Psoas muscle (tissue), 8 donors: Measurements from ENCODE around the gene TMEM150B. TPM values are rescaled to one million over a fixed set of nuclear protein-coding genes. Genes with fewer than 3 reads are reported as not detected.

ENCODE experiments used
- ATAC-seq, 4 donors: fragments of 200-7000 bp; cut with Tn5 transposase; one replicate each; pipeline ENCODE4 v1.9.1; 2020; ENCODE audit warnings: moderate library complexity in 3 of 4, mild to moderate bottlenecking in 2 of 4
- DNase-seq, 2 donors: peaks; one replicate each; pipeline ENCODE4 v3.0.0-alpha.2; 2020
- H3K27ac ChIP-seq: fragments of 200-600 bp; one replicate; pipeline ENCODE4 v1.8.0; 2022
- H3K27me3 ChIP-seq, 3 donors: fragments of 200-600 bp in 1 of 3; one replicate each; pipeline versions ENCODE4 v1.6.1 to v1.8.0; 2013 to 2022; ENCODE audit warnings: low read length in 2 of 3, mild to moderate bottlenecking in 2 of 3, moderate library complexity in 1 of 3; ENCODE audit not compliant: insufficient read depth in 3 of 3
- H3K36me3 ChIP-seq, 2 donors: fragments of 200-600 bp in 1 of 2; one replicate each; pipeline versions ENCODE4 v1.6.1 to v1.8.0; 2013 to 2022; ENCODE audit warnings: low read depth in 1 of 2, mild to moderate bottlenecking in 1 of 2, moderate library complexity in 1 of 2; ENCODE audit not compliant: insufficient read depth in 1 of 2
- H3K4me1 ChIP-seq: fragments of 200-600 bp; one replicate; pipeline ENCODE4 v1.8.0; 2022
- H3K4me3 ChIP-seq: fragments of 200-600 bp; one replicate; pipeline ENCODE4 v1.8.0; 2022; ENCODE audit warnings: mild to moderate bottlenecking
- H3K9me3 ChIP-seq: fragments of 200-600 bp; one replicate; pipeline ENCODE4 v1.8.0; 2022
- CTCF ChIP-seq: fragments of 200-600 bp; IDR thresholded peaks from one replicate; pipeline ENCODE4 v1.8.0; 2022; ENCODE audit warnings: antibody characterized with exemption
- WGBS, 3 donors: extraction: QIAGEN DNeasy Blood & Tissue Kit; methylation state at CpG; one replicate each; pipeline versions ENCODE4 v1.1.6 to v1.1.7; 2013; 5-methylcytosine and 5-hydroxymethylcytosine counted together
- intact Hi-C, 2 donors: fragments of 100-400 bp; cut with DNase I; formaldehyde crosslinking; loops; one replicate each; pipeline versions ENCODE4 v1.11.0 to v1.14.2; 2022
- polyA plus RNA-seq, 3 donors: library from polyadenylated mRNA; stranded (reverse); fragments of 200-250 nt; gene quantifications; one replicate each; pipeline ENCODE4 v1.2.3, GENCODE V29; 2013
- total RNA-seq, 4 donors: library from RNA; stranded (reverse); fragmentation: NEBNext Ultra II Directional in 2 of 4; extraction: Animal tissue kit (Norgen Biotek cat#: 25700) in 2 of 4; gene quantifications; one replicate each; pipeline versions ENCODE4 v1.2.1 to v1.2.4, GENCODE V29; 2021 to 2023
- donor health status: healthy with polysubstance abuse.
- donor health status: DM: no; HTN: no; CAD: no; lungs with moderate emphysema.
- donor health status: Bipolar disorder and iron deficiency.
- donor health status: healthy.
- donor health status: DM: yes; HTN: yes; CAD: no.
- donor health status: DM: no; HTN: no; CAD: no.
- donor health status: DM: no; HTN: no; CAD: no.
- donor health status: DM: yes; HTN: yes; CAD: no.

Gene TMEM150B
- total and polyA plus RNA-seq, 7 donors = 0.08 to 1.1 (median 0.38) TPM

- no peak overlapping the region for H3K27ac ChIP-seq
- no peak for DNase-seq
- peaks cover 0 to 26% of the 10 kb centered on the region in 2 donors for H3K36me3 ChIP-seq
- H3K4me3 ChIP-seq = no peak overlapping the region
- no peaks in the 10 kb centered on the region for H3K4me1 ChIP-seq
- H3K27me3 ChIP-seq = peaks cover 0 to 15% (median under 1%) of the 10 kb centered on the region in 3 donors
- no peak for TF ChIP-seq CTCF
- 77 to 79% (median 77%) methylated on average over 9 to 10 of the region's 10 CpGs for WGBS, 3 donors
- intact Hi-C loops = no loop called here
- no peaks in the 10 kb centered on the region for H3K9me3 ChIP-seq
- ATAC-seq = no peak
These were observed 22.4 kb upstream of the TMEM150B start for GRCh38 chr19:55347442-55348009.

- no peak overlapping the region for H3K27ac ChIP-seq
- intact Hi-C loops = no loop called here
- H3K4me3 ChIP-seq = no peak overlapping the region
- no peaks in the 10 kb centered on the region for H3K9me3 ChIP-seq
- H3K27me3 ChIP-seq = peaks cover 0 to 8% (median 0%) of the 10 kb centered on the region in 3 donors
- peak in 1 of 2 donors; percentile 66 for DNase-seq
- ATAC-seq = peak in 1 of 4 donors; percentile 17
- H3K4me1 ChIP-seq = no peaks in the 10 kb centered on the region
- no peak for TF ChIP-seq CTCF
- peaks cover 0 to 30% of the 10 kb centered on the region in 2 donors for H3K36me3 ChIP-seq
- WGBS, 3 donors = 83 to 86% (median 85%) methylated on average over 34 to 41 of the region's 41 CpGs
These were observed 21.7 kb upstream of the TMEM150B start for GRCh38 chr19:55346725-55347441.

GRCh38 chr19:55345818-55346724, 20.9 kb upstream of the TMEM150B start:
- Histone ChIP-seq H3K4me1 (peaks cover 2% of the 10 kb centered on the region), H3K27me3 (peaks cover 0 to under 1% (median 0%) of the 10 kb centered on the region in 3 donors), H3K36me3 (peaks cover 0 to 30% of the 10 kb centered on the region in 2 donors), H3K9me3 (no peaks in the 10 kb centered on the region), H3K27ac (no peak overlapping the region), H3K4me3 (no peak overlapping the region)
- peak; percentile 65 to 81 for DNase-seq
- 74 to 79% (median 76%) methylated on average over 42 to 43 of the region's 43 CpGs for WGBS, 3 donors
- intact Hi-C loops = no loop called here
- TF ChIP-seq CTCF = no peak
- ATAC-seq = peak in 3 of 4 donors; percentile 35 to 42 (median 39)

- 81 to 83% (median 82%) methylated on average over 22 of the region's 22 CpGs for WGBS, 3 donors
- H3K4me3 ChIP-seq = no peak overlapping the region
- no peak for TF ChIP-seq CTCF
- H3K4me1 ChIP-seq = peaks cover 6% of the 10 kb centered on the region
- no peak overlapping the region for H3K27ac ChIP-seq
- no peaks in the 10 kb centered on the region for H3K27me3 ChIP-seq
- ATAC-seq (no peak), DNase-seq (no peak)
- H3K36me3 ChIP-seq = peaks cover 0 to 30% of the 10 kb centered on the region in 2 donors
- H3K9me3 ChIP-seq = no peaks in the 10 kb centered on the region
- intact Hi-C loops = no loop called here
These were observed 20.1 kb upstream of the TMEM150B start for GRCh38 chr19:55345101-55345817.
